ENCODE data around the gene TACR2.
"Not testable (repeated sequence)": the region's sequence is repeated elsewhere in the genome, so short reads cannot be mapped to it uniquely, and the experiment has no call there.

Gene TACR2

DNA sequence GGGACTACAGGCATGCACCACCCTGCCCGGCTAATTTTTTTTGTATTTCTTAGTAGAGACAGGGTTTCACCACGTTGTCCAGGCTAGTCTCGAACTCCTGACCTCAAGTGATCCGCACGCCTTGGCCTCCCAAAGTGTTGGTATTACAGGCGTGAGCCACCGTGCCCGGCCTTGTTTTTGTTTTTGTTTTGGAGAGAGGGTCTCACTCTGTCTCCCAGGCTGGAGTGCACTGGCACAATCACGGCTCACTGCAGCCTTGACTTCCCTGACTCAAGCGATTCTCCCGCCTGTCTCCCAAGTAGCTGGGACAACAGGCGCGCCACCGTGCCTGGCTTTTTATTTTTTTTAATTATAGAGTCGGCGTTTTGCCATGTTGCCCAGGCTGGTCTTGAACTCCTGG is 33.7 kb upstream of the TACR2 start:
- not testable (repeated sequence) for DNase-seq (ENCODE audit: low spot score)

DNA sequence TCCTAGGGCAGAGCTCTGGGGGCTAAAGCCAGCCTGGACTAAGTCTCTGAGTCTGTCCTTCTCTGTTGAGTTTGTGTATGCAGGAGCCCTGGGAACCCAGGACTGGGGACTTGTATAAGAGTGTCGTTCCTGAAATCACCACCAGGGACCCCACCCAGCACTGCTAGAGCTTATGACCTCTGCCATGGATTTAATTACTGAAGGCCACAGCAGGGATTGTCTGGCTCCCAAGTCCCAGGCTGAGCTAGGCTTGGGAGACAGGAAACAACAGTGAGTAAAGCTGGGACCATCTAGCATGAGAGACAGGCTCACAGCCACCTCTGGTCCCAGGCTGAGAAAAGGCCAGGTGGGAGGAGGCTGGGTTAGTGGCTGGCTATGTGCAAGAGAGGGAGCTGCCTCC is 33.1 kb upstream of the TACR2 start:
- peak; percentile 62 for DNase-seq (ENCODE audit: low spot score)

DNA sequence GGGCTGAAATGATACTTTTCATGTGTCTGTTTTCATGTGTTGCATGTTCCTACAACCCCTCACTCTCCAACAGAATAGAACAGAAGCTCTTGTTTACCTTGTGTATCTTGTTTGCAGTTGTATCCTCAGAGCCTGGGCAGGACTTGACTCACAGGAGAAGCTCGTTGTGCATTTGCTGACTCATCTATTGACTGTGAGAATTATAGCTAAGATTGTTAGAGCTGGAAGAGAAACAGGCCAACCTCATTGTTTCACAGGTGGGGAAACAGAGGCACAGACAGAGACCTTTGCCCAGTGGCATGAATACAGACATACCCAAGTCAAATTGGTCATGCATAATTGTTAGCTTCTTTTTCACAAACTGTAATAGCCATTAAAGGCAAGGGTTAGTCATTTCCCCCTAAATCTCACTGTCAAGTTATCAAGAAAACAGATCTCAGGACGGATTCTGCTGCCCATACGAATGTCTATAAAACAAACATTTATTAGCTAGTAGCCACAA is 30.0 kb upstream of the TACR2 start:
- no peak for DNase-seq (ENCODE audit: low spot score)

DNA sequence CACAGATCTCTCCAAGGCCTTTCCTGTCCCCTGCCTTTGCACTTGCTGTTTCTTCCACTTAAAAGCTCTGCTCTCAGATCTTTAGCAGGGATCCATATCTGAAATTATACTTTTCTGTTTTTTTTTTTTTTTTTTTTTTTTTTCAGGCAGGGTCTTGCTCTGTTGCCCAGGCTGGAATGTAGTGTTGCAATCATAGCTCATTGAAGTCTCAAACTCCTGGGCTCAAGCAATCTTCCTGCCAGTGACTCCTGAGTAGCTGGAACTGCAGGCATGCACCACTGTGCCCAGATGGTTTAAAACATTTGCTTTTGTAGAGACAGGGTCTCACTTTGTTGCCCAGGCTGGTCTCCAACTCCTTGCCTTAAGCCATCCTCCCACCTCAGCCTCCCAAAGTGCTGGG is 29.5 kb upstream of the TACR2 start:
- no peak for DNase-seq (ENCODE audit: low spot score)

DNA sequence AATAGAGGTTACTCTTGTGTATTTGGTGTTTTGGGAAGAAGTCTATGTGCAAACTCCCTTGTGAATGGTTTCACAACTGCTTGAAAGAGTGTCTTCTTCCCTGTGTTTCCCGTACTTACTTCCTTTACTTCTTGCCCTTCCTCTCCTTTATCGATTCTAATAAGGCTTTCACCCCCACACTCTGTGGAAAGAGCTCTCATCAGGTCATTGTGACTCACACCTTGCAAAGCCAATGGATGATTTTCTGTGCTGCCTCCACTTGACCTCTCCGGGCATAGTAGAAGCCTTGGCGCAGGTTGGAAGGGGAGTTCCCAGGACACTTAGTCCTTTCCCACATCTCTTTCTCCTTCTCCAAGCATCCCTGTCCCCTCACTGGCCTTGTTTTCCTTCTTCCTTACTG is 28.3 kb upstream of the TACR2 start:
- DNase-seq (ENCODE audit: low spot score): no peak

DNA sequence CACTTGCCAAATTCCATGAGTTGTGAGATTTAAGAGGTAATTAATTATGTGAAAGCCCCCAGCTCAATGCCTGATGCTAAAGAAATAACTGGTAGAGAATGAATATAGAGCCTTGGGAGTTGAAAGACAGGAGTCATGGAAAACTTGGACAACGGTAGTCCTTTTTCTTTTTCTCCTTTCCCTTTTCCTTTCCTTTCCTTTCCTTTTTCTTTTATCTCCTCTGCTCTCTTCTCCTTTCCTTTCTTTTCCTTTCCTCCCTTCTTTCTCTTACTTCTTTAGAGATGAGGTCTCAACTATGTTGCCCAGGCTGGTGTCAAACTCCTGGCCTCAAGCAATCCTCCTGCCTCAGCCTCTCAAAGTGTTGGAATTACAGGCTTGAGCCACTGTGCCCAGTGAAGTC is 26.6 kb upstream of the TACR2 start:
- no peak for DNase-seq (ENCODE audit: low spot score)

DNA sequence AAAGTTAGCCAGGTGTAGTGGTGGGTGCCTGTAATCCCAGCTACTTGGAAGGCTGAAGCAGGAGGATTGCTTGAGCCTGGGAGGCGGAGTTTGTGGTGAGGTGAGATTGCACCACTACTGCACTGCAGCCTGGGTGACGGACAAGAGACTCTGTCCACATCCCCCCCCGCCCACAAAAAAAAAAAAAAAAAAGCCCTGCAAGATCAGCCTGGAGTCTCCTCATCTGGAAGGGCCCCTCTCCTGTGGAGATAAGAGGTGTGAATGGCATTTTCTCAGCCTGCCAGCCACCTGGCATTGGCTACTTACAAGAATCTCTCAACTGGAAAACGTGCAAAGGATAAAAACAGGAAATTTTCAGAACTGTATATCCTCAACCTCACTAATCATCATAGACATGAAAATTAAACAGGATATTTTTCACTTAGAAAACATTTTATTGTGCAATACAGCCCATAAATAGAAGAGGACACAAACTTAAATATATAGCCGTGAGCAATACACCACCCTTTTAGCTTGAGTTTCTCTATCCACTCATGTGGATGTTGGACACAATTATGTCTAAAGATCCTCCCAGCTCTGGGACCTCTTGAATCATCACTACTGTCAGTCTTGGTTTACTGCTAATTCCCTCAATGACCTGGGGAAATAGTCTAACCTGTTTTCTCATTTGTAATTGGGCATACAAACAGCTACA is 23.2 kb upstream of the TACR2 start:
- no peak for DNase-seq (ENCODE audit: low spot score)

DNA sequence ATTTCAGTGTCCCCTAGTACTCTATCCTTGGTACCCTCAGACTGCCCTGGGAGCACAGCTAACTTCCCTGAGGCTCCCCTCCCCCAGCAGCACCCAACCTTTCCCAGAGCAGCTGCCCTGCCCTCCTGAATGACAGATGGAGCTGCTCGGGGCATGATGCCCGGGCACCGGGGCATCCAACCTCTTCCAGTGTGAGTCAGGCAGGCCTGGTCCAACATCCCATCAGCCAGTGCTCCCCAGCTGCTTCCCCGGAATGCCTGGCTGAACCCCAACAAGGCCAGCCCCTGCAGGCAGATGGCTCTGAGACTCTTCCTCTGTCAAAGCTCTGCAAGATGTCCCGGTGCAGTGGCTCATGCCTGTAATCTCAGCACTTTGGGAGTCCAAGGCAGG is 22.6 kb upstream of the TACR2 start:
- no peak for DNase-seq (ENCODE audit: low spot score)

DNA sequence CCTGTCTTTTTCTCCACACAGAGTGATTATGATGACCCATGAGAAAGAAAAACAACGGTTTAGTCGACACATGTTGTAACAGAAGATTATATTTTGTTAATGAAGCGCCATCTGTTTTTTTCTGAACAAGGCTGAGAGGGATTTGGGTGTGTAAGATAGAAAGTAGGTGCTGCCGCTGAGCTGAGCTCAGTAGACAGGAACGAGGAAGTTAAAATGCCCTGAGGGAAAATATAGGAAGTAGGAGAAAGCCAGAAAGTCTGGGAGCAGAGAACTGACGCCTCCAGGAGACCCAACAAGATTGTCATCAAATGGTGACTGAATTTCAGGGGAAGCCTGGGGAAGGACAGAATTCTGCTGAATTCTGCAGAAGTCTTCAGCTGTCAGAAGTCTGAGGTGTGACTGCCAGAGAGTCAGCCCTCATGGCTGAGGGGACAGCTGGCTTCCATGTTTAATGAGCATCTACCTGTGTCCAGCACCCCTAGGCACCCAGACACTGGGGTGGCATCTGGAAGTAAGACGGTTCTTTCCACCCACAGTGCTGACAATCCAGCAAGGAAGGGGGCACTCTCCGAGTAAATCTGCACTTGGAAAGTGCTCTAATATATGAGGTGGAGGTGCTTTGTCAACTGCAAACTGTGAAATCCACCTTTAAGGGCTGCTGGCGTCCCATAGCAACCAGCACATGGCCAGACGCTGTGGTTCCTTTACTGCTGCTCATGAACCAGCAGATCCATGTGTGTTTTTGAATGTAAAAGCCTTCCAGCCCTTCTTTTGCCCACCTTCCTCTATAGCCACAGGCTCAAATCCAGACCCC is 22.0 kb upstream of the TACR2 start:
- no peak for DNase-seq (ENCODE audit: low spot score)

DNA sequence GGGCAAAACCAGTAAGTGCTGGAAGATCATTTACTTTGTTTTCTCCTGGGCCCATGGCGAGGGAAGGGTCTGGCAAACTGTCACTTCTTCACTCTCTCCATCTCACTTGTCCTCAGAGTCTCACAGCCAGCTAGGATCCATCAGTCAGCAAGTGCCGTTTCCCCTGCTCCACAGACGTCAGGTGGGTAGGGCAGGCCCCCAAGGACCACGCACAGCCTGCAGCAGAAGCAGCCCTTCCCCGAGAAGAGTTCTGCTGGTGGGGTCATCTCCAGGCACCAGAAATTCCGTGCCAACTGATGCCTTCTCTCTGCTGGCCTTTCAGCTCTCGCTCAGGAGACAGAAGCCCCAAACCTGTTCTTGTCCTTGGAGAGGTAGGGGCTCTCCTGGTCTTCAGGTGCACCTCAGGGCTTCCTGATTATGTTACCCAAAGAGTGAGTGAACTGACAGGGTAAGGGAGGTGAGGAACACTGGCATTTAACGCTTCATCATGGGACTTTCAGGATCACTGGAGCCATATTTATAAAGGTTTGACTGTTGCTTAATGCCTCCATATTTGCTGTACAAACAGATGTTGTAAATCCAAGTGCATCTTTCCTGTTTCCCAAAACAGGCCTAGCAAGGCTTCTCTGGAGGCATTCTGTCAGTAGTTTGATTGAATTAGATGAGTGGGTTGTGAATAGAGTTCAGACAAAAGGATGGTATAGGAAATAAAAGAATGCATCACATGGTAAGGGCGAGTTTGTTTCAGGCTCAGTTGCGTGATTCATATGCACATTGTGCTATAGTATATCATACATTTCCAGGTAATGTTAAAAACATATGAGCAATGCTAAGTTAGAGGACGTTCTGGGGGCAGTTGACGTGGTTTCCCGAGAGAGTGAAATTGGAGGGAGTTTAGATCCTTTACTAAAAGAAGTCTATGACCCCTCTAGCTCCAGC is 20.9 kb upstream of the TACR2 start:
- no peak for DNase-seq (ENCODE audit: low spot score)

DNA sequence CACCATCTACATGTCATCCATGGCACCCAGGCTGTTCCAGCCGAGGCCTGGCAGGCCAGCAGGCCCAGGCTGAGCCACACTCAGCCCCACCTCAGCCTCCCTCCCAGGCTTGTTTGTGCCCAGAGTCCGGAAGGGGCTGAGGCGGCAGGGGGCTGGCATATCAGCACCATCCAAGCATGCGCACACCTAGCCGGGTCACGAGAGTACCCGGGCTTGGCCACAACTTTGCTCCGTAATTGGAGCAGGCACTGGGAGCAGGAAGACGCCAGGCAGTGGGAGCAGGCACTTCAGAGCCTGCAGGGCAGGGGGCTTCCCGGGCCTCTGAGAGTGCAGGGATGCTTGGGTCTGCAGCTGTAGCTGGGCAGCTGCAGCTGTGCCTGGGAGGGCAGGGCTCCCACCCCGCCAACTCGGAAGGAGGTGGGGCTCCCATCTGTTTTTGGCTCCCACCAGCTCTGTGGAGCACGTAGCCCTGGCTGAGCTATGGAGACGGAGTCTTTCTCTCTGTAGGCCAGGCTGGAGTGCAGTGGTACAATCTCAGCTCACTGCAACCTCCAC is 19.3 kb upstream of the TACR2 start:
- DNase-seq (ENCODE audit: low spot score): no peak

DNA sequence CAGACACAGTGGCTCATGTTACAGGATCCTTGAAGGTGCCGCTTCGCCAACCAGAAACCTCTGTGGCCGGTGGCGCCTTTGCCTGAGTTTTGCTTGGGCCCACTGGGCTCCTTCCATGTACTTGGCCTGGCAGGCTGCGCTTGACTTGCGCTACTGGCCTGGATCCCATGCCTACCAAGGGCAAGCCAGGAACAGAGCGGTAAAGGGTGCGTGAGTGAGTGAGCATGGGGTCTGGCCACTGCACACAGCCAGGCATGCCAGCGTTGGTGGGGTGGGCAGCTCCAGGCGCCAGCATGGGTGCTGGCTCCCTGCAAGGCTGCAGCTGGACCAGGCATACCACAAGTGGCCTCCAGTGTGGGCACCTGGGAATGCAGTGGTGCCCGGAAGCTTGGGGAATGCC is 18.2 kb upstream of the TACR2 start:
- no peak for DNase-seq (ENCODE audit: low spot score)

DNA sequence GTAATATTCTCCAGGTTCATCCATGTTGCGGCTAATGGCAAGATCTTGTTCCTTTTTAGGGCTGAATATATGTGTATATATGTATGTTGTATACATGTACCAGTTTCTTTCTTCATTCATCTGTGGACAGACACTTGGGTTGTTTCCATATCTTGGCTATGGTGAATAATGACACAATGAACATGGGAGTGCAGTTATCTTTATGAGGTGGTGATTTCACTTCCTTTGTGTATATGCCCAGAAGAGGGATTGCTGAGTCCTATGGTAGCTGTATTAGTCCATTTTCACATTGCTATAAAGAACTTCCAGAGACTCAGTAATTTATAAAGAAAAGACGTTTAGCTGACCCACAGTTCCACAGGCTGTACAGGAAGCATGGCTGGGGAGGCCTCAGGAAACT is 17.5 kb upstream of the TACR2 start:
- DNase-seq (ENCODE audit: low spot score): no peak

DNA sequence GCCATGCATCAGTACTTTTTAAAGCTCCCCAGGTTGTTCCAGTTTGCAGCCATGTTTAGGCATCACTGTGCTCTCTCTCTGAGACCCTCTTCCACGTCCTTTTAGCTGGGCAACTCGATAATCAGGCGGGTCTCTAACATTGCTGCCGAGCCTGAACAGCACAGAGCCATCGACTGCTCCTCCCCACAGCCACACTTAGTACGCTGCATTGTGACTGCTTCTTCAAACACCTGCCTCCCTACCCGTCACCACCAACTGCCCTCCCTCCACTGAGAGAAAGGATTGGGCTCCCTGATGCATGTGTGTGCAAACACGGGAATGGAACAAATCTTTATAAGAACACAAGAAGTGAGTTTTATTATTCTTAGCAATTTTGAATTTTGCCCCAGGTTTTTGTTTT is 11.4 kb upstream of the TACR2 start:
- DNase-seq (ENCODE audit: low spot score): no peak

DNA sequence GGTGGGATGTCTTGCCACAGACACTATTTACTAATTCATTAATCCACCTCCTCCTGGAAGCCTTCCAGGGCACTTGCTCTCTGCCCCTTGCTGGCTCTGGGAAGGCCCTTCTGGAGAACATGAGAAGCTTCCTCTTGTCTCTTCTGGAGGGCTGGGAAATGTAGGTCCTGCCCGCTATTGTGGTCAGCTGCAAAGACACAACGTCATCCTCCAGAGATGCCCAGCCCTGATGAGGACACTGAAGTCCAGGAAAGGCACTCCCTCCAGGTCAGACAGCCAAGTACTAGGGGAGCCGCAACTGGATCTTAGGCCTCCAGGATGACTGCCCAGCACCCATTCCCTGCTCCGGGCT is 9.6 kb upstream of the TACR2 start:
- DNase-seq (ENCODE audit: low spot score): no peak

DNA sequence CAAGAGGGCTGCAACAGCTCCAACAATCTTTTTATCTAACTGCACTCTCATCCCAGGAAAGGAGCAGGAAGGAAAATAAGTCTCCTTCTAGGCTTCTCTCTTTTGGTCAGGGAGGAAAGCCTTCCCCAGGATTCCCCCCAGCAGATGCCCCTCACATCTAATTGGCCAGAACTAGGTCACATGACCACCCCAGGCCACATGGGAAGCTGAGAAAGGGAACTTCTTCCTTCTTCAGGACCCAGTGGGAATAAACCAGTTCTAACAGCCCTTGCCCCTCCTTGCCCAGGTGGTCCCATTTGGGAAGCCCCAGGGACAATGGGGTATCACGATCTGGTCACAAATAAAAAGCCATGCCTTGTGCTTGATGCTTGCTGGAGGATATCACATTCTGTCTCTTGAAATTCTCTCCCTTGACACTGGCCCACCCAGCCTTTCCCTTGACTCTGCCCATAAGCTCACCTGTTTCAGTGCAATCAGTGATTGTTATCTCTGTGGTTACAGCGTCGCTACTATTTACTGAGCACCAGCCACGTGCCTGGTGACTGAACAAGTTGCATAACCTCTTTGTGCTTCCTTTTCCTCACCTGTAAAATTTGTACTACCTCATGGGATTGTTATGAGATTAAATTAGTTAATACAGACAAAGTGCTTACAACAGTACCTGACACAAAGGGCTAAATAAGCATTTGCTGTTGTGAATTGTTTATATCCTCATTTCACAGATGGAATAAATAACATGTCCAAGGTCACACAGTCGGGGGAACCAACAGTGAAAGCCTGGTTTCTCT is 9.0 kb upstream of the TACR2 start:
- peak; percentile 66 for DNase-seq (ENCODE audit: low spot score)

DNA sequence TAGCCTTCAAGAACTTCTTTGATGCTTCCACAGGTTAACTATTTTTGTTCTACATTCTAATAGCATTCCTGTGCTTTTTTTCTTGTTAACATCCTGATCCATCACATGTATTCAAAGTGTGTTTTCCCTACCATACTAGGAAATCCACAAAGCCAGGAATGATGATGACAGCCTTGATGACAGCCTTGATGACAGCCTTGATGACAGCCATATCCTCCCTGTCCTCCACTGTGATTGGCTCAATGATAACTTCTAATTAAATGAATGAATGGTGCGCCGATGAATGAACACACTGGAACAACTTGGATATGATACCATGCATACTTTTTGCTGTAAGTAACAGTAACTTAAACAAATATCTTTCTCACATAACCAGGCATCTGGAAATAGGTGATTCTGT is 8.3 kb upstream of the TACR2 start:
- no peak for DNase-seq (ENCODE audit: low spot score)

DNA sequence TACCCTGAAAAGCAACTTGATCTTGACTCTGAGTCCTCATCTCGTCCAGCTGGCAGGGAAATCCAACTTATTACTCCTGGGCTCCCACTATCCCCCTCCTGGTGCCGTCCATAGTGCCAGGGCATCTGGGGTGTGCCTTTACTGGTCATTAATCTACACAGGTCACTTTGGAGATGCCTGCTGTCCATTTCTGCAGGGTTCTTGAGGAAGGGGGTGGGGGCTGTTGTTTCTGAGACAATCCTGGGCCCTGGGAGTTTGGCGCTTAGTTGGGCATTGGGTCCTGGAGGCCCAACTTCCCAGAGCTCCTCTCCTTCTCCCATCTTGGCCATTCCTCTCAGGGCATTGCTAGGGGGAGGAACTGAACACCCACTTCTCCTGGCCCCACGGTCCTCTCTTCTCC is 6.0 kb upstream of the TACR2 start:
- DNase-seq (ENCODE audit: low spot score): no peak

DNA sequence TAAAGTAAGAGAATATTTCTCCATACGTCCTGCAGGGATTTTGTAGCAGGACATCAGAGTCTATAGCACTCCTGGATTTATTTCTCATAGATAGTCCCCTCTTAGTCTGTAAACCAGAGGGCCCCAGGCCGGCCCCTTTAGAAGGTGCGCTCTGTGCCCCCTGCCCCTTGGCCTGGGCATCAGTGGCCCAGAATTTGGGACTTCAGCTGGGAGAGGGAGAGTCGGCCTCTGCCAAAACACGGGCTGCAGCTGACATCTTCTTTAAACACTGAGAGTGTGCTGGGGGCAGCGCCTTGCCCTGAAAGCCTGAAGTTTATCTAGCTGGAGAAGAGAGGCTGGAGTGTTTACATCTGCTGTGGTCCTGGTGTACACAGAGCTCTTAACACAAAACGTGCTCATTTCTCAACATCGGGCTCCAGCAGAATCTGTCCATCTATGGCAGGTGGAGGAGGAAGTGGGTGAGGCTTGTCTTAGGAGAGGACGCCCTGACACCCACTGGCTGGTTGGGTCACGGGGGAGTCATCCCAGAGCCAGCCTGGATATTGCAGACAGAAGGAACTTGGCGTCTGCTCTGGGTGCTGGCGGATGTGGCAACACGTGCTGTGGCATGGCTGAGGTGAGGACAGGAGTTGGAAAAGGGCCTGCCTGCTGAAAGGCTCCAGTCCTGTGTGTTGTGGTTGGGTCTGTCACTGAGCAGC is 5.0 kb upstream of the TACR2 start:
- no peak for DNase-seq (ENCODE audit: low spot score)

DNA sequence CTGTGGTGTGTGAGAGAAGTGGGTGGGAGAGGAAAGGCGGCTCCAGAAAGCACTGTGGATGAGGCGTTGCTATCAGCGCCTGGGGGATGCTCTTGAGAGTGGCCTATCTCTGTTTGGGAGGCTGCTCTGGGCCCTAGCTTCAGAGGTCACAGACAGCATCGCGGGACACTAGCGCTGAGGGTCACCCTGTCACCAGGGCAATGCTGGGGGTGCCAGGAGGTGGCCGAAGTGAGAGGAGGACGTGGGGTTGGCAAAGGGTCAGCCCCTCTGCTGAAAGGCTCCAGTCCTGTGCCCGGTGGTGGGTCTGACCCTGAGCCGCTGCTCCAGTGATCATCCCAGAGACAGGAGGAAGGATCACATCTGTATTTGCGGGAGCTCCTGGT is 3.0 kb upstream of the TACR2 start:
- DNase-seq (ENCODE audit: low spot score): no peak
